HepG2 (cell line): ENCODE measurements around the gene CDK17. TPM values are rescaled to one million over a fixed set of nuclear protein-coding genes. Genes with fewer than 3 reads are reported as not detected.

Source experiments
- ASH2L ChIP-seq: fragments of 300-600, 200-600 bp; sonication (generic); IDR thresholded peaks from 2 replicates; pipeline ENCODE4 v1.7.0; 2017; ENCODE audit warnings: low read depth, mild to moderate bottlenecking, moderate library complexity, mixed read lengths, low read length; ENCODE audit not compliant: insufficient read length
- ETV5 ChIP-seq: IDR thresholded peaks from 2 replicates; pipeline ENCODE4 v1.6.1; 2018; ENCODE audit warnings: missing biosample characterization, missing genetic modification reagents, inconsistent platforms, borderline replicate concordance
- HNRNPH1 ChIP-seq: fragments of 200-400 bp; formaldehyde crosslinking; optimal IDR thresholded peaks from 2 replicates; pipeline ENCODE3; 2017; ENCODE audit warnings: mild to moderate bottlenecking, low read depth, low read length
- IKZF1 ChIP-seq: fragments of 450-650 bp; IDR thresholded peaks from 2 replicates; pipeline ENCODE4 v1.7.1; 2016
- KDM1A ChIP-seq: IDR thresholded peaks from 2 replicates; pipeline ENCODE4 v1.6.1; 2016; ENCODE audit warnings: missing compliant biosample characterization
- KMT2A ChIP-seq: sonication (generic); formaldehyde crosslinking; IDR thresholded peaks from 2 replicates; pipeline ENCODE4 v1.4.0; 2020; ENCODE audit warnings: missing genetic modification reagents
- MAZ ChIP-seq, 2 experiments: sonication (generic) in 1 of 2; formaldehyde crosslinking in 1 of 2; IDR thresholded peaks; 2 replicates each; pipeline versions ENCODE4 v1.5.0 to v1.6.1; 2012 to 2020; ENCODE audit warnings: low read depth in 2 of 2, mild to moderate bottlenecking in 2 of 2, borderline replicate concordance in 1 of 2, improper control_type of control experiment in 1 of 2, low read length in 1 of 2, missing genetic modification reagents in 1 of 2, moderate library complexity in 1 of 2
- NFIB ChIP-seq: sonication (generic); formaldehyde crosslinking; IDR thresholded peaks from 2 replicates; pipeline ENCODE4 v1.9.0; 2021; ENCODE audit warnings: missing genetic modification reagents, mild to moderate bottlenecking, borderline replicate concordance
- PAX8 ChIP-seq: sonication (generic); formaldehyde crosslinking; IDR thresholded peaks from 2 replicates; pipeline ENCODE4 v1.8.0; 2022; ENCODE audit warnings: mild to moderate bottlenecking, missing genetic modification reagents, borderline replicate concordance
- SRY ChIP-seq: sonication (generic); formaldehyde crosslinking; IDR thresholded peaks from 2 replicates; pipeline ENCODE4 v1.8.0; 2022; ENCODE audit warnings: mild to moderate bottlenecking, missing genetic modification reagents
- YY1 ChIP-seq: IDR thresholded peaks from 2 replicates; pipeline ENCODE4 v1.6.1; 2011; ENCODE audit warnings: low read length, low read depth, moderate library complexity, mild to moderate bottlenecking; ENCODE audit not compliant: insufficient read depth, insufficient replicate concordance
- ZNF563 ChIP-seq: sonication (generic); formaldehyde crosslinking; IDR thresholded peaks from 2 replicates; pipeline ENCODE4 v1.8.0; 2022; ENCODE audit warnings: mild to moderate bottlenecking, moderate library complexity, missing genetic modification reagents
- ZNF616 ChIP-seq: sonication (generic); formaldehyde crosslinking; IDR thresholded peaks from 2 replicates; pipeline ENCODE4 v1.5.0; 2020; ENCODE audit warnings: low read depth, mild to moderate bottlenecking, missing genetic modification reagents
- ZNF672 ChIP-seq: sonication (generic); formaldehyde crosslinking; IDR thresholded peaks from 2 replicates; pipeline ENCODE4 v1.8.1; 2022; ENCODE audit warnings: missing genetic modification reagents
- ZNF777 ChIP-seq: sonication (generic); formaldehyde crosslinking; IDR thresholded peaks from 2 replicates; pipeline ENCODE4 v1.4.0; 2020; ENCODE audit warnings: missing genetic modification reagents
- ZNF891 ChIP-seq: sonication (generic); formaldehyde crosslinking; IDR thresholded peaks from 2 replicates; pipeline ENCODE4 v1.5.0; 2020; ENCODE audit warnings: mild to moderate bottlenecking, missing genetic modification reagents
- ZSCAN31 ChIP-seq: sonication (generic); formaldehyde crosslinking; IDR thresholded peaks from 2 replicates; pipeline ENCODE4 v1.5.0; 2020; ENCODE audit warnings: low read depth, mild to moderate bottlenecking, missing genetic modification reagents
- polyA plus RNA-seq, 8 experiments: library from polyadenylated mRNA; depleted of rRNA in 3 of 8; stranded (reverse) in 7 of 8; unstranded in 1 of 8; fragments of >200 nt; fragmentation: Illumina TruSeq in 4 of 8; extraction: Trizol in 4 of 8; gene quantifications; 2 replicates each; pipeline versions ENCODE4 v1.2.1 to v1.2.3, GENCODE V29; 2011 to 2016; ENCODE audit warnings: low read depth in 4 of 8, missing spikeins in 1 of 8, mixed read lengths in 1 of 8; ENCODE audit not compliant: insufficient read depth in 1 of 8
- total RNA-seq, 5 experiments: library from RNA; depleted of rRNA; stranded (reverse); fragments of >200 nt; fragmentation: Illumina TruSeq; extraction: Trizol; gene quantifications; 2 replicates each; pipeline ENCODE4 v1.2.3, GENCODE V29; 2016; ENCODE audit warnings: low read depth in 1 of 5
- TF ChIP-seq, protein P1 (sequence below): sonication (generic); formaldehyde crosslinking; IDR thresholded peaks from 2 replicates; pipeline ENCODE4 v1.4.0; 2020; ENCODE audit warnings: mild to moderate bottlenecking, missing genetic modification reagents
- TF ChIP-seq, protein P2 (sequence below): sonication (generic); formaldehyde crosslinking; IDR thresholded peaks from 2 replicates; pipeline ENCODE4 v1.5.0; 2020; ENCODE audit warnings: mild to moderate bottlenecking, missing genetic modification reagents

CDK17 gene
- total and polyA plus RNA-seq, 2 of the 13 experiments (the other 11 are each of a cell fraction or from before 2014, with no cell fraction given): 9.9 to 22.3 TPM

DNA sequence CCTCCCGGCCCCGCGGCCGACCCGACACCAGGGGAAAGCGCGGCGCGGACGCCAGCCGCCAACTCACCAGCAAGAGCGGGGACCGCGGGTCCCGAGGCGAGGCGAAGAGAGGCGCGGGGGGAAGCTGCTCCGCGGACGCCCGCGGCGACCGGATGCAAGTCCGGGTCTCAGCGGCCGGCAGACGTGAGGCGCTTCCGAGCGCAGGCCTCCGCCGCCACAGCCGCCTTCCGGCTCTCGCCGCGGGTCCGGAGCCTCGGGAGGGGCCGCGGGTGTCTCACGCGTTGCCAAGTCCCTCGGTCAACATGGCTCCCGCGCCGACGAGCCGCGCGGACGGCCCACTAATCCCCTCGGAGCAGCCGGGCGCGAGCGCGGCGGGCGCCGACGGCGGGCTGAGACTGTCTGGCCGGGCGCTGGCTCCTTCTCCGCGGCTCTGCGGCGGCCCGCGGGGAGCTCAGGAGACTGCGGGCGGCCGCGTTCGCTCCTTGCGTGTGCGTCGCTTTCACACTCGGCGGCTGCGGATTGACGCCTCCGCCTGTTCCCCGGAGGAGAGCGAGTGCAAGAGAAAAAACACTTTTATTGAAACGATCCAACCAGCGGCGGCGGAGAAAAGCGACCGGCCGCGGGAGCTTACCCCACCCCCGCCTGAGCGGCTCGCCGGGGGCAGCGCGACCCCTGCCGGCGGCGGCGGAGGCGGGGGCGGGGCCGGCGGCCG, at the start of gene CDK17 (continued):
- no peak for TF ChIP-seq NFIB (CRISPR knock-in tag)
- peak; percentile 34 for TF ChIP-seq ETV5 (CRISPR knock-in tag)
- TF ChIP-seq, protein P1, sequence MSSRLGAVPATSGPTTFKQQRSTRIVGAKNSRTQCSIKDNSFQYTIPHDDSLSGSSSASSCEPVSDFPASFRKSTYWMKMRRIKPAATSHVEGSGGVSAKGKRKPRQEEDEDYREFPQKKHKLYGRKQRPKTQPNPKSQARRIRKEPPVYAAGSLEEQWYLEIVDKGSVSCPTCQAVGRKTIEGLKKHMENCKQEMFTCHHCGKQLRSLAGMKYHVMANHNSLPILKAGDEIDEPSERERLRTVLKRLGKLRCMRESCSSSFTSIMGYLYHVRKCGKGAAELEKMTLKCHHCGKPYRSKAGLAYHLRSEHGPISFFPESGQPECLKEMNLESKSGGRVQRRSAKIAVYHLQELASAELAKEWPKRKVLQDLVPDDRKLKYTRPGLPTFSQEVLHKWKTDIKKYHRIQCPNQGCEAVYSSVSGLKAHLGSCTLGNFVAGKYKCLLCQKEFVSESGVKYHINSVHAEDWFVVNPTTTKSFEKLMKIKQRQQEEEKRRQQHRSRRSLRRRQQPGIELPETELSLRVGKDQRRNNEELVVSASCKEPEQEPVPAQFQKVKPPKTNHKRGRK (CRISPR knock-in tag): no peak
- peak; percentile 38 for TF ChIP-seq KMT2A (CRISPR knock-in tag)
- TF ChIP-seq YY1: peak; percentile 85
- TF ChIP-seq ZSCAN31 (CRISPR knock-in tag): peak; percentile 50; the same call in 1 of the 2 replicates
- TF ChIP-seq ASH2L: peak; percentile 90
- no peak for TF ChIP-seq ZNF672 (CRISPR knock-in tag)
- TF ChIP-seq SRY: 0 out of 2 replicates have a peak, but pooled peaks have one; percentile 49
- TF ChIP-seq MAZ (IDR thresholded peaks at IDR 0.05; ENCODE audit: borderline replicate concordance, low read depth, low read length): peak; percentile 72; the same call in 1 of the 2 replicates
- TF ChIP-seq MAZ (CRISPR knock-in tag; IDR thresholded peaks at IDR 0.05; ENCODE audit: low read depth): peak; percentile 80
- TF ChIP-seq PAX8: peak; percentile 38; the same call in 1 of the 2 replicates
- TF ChIP-seq IKZF1: no peak
- TF ChIP-seq ZNF891 (CRISPR knock-in tag): no peak
- TF ChIP-seq HNRNPH1: no peak
- TF ChIP-seq ZNF616: no peak
- TF ChIP-seq, protein P2, sequence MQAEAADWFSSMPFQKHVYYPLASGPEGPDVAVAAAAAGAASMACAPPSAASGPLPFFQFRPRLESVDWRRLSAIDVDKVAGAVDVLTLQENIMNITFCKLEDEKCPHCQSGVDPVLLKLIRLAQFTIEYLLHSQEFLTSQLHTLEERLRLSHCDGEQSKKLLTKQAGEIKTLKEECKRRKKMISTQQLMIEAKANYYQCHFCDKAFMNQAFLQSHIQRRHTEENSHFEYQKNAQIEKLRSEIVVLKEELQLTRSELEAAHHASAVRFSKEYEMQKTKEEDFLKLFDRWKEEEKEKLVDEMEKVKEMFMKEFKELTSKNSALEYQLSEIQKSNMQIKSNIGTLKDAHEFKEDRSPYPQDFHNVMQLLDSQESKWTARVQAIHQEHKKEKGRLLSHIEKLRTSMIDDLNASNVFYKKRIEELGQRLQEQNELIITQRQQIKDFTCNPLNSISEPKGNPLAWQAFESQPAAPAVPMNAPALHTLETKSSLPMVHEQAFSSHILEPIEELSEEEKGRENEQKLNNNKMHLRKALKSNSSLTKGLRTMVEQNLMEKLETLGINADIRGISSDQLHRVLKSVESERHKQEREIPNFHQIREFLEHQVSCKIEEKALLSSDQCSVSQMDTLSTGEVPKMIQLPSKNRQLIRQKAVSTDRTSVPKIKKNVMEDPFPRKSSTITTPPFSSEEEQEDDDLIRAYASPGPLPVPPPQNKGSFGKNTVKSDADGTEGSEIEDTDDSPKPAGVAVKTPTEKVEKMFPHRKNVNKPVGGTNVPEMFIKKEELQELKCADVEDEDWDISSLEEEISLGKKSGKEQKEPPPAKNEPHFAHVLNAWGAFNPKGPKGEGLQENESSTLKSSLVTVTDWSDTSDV (CRISPR knock-in tag): peak; percentile 4; the same call in 1 of the 2 replicates
- TF ChIP-seq ZNF563 (CRISPR knock-in tag): peak; percentile 57; the same call in 1 of the 2 replicates
- TF ChIP-seq KDM1A: no peak
- TF ChIP-seq ZNF777: peak; percentile 95
